ENCODE results near the gene PAPPA.

The PAPPA gene

GRCh38 chr9:116394894-116395698 lies 241.5 kb downstream of the PAPPA start:
- no peak for DNase-seq (ENCODE audit: low read depth)
- no peak overlapping the region for H3K4me3 ChIP-seq (ENCODE audit: low read depth, low read length)
- TF ChIP-seq POLR2A (IDR thresholded peaks at IDR 0.05; ENCODE audit: extremely low read depth, insufficient read length) (no peak), CTCF (IDR thresholded peaks at IDR 0.05; ENCODE audit: low read depth, low read length) (no peak)

- TF ChIP-seq MYC (IDR thresholded peaks at IDR 0.05; ENCODE audit: low read depth, low read length) (no peak), POLR2A (IDR thresholded peaks at IDR 0.05; ENCODE audit: extremely low read depth, insufficient read length) (no peak), MAX (IDR thresholded peaks at IDR 0.05; ENCODE audit: low read depth, low read length) (no peak), CTCF (IDR thresholded peaks at IDR 0.05; ENCODE audit: low read depth, low read length) (no peak)
- H3K4me3 ChIP-seq (ENCODE audit: low read depth, low read length), result no peak overlapping the region
- no peak for DNase-seq (ENCODE audit: low read depth)
These were observed 242.1 kb downstream of the PAPPA start for GRCh38 chr9:116395699-116396037.

- no peak for DNase-seq (ENCODE audit: low read depth)
- H3K4me3 ChIP-seq (ENCODE audit: low read depth, low read length), result no peak overlapping the region
- TF ChIP-seq CTCF (IDR thresholded peaks at IDR 0.05; ENCODE audit: low read depth, low read length) (no peak), POLR2A (IDR thresholded peaks at IDR 0.05; ENCODE audit: extremely low read depth, insufficient read length) (no peak), MAX (IDR thresholded peaks at IDR 0.05; ENCODE audit: low read depth, low read length) (no peak), MYC (IDR thresholded peaks at IDR 0.05; ENCODE audit: low read depth, low read length) (no peak)
These were observed 249.6 kb downstream of the PAPPA start for GRCh38 chr9:116403171-116403570.

- DNase-seq (ENCODE audit: low read depth), result no peak
- TF ChIP-seq CTCF (IDR thresholded peaks at IDR 0.05; ENCODE audit: low read depth, low read length), result no peak
- TF ChIP-seq MYC (IDR thresholded peaks at IDR 0.05; ENCODE audit: low read depth, low read length), result no peak
- no peak for TF ChIP-seq MAX (IDR thresholded peaks at IDR 0.05; ENCODE audit: low read depth, low read length)
- TF ChIP-seq POLR2A (IDR thresholded peaks at IDR 0.05; ENCODE audit: extremely low read depth, insufficient read length), result no peak
- no peak overlapping the region for H3K4me3 ChIP-seq (ENCODE audit: low read depth, low read length)
These were observed 250.6 kb downstream of the PAPPA start for GRCh38 chr9:116404228-116404627.

- no peak for DNase-seq (ENCODE audit: low read depth)
- no peak overlapping the region for H3K4me3 ChIP-seq (ENCODE audit: low read depth, low read length)
- TF ChIP-seq MYC (IDR thresholded peaks at IDR 0.05; ENCODE audit: low read depth, low read length) (no peak), POLR2A (IDR thresholded peaks at IDR 0.05; ENCODE audit: extremely low read depth, insufficient read length) (no peak), MAX (IDR thresholded peaks at IDR 0.05; ENCODE audit: low read depth, low read length) (no peak), CTCF (IDR thresholded peaks at IDR 0.05; ENCODE audit: low read depth, low read length) (no peak)
These were observed 251.7 kb downstream of the PAPPA start for GRCh38 chr9:116405321-116405720.

GRCh38 chr9:116406469-116406868 lies 252.9 kb downstream of the PAPPA start:
- H3K4me3 ChIP-seq (ENCODE audit: low read depth, low read length), result no peak overlapping the region
- no peak for DNase-seq (ENCODE audit: low read depth)
- TF ChIP-seq CTCF (IDR thresholded peaks at IDR 0.05; ENCODE audit: low read depth, low read length) (no peak), MAX (IDR thresholded peaks at IDR 0.05; ENCODE audit: low read depth, low read length) (no peak), POLR2A (IDR thresholded peaks at IDR 0.05; ENCODE audit: extremely low read depth, insufficient read length) (no peak), MYC (IDR thresholded peaks at IDR 0.05; ENCODE audit: low read depth, low read length) (no peak)
